ENCODE results near the gene PHF19. TPM values are rescaled to one million over a fixed set of nuclear protein-coding genes. Genes with fewer than 3 reads are reported as not detected.

PHF19 gene
- total and polyA plus RNA-seq, 10 donors: 12.6 to 53.0 (median 36.7) TPM

GRCh38 chr9:120832807-120833206 lies 44.2 kb downstream of the PHF19 start:
- Histone ChIP-seq H3K9me3 (no peaks in the 10 kb centered on the region), H3K4me1 (no peaks in the 10 kb centered on the region), H3K27ac (no peak overlapping the region), H3K4me3 (no peak overlapping the region), H3K27me3 (replicated peaks in 1 of 7) (no peaks in the 10 kb centered on the region), H3K36me3 (peaks cover 10 to 85% (median 55%) of the 10 kb centered on the region in 6 donors)
- DNase-seq: no peak
- TF ChIP-seq POLR2A (IDR thresholded peaks at IDR 0.05) (no peak), POLR2AphosphoS5 (IDR thresholded peaks at IDR 0.05) (no peak)
- TF ChIP-seq, protein P1, sequence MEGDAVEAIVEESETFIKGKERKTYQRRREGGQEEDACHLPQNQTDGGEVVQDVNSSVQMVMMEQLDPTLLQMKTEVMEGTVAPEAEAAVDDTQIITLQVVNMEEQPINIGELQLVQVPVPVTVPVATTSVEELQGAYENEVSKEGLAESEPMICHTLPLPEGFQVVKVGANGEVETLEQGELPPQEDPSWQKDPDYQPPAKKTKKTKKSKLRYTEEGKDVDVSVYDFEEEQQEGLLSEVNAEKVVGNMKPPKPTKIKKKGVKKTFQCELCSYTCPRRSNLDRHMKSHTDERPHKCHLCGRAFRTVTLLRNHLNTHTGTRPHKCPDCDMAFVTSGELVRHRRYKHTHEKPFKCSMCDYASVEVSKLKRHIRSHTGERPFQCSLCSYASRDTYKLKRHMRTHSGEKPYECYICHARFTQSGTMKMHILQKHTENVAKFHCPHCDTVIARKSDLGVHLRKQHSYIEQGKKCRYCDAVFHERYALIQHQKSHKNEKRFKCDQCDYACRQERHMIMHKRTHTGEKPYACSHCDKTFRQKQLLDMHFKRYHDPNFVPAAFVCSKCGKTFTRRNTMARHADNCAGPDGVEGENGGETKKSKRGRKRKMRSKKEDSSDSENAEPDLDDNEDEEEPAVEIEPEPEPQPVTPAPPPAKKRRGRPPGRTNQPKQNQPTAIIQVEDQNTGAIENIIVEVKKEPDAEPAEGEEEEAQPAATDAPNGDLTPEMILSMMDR (IDR thresholded peaks at IDR 0.05 in 8 of 11, conservative IDR thresholded peaks at IDR 0.05 in 3 of 11): no peak
- intact Hi-C loops (cut with DNase I; ENCODE audit: low total_unique reads): no loop called here

DNA sequence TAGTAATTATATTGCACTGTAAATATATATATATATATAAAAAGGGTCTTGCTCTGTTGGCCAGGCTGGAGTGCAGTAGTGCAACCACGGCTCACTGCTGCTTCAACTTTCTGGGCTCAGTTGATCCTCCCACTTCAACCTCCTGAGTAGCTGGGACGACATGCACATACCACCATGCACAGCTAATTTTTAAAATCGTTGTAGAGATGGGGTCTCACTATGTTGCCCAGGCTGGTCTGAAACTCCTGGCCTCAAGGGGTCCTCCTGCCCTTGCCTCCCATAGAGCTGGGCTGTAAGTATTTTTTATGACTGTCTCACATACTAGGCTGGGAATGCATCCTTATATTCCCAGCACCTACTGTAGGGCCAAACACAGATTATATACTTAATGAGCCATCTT lies 46.1 kb downstream of the PHF19 start:
- Histone ChIP-seq H3K4me1 (no peaks in the 10 kb centered on the region), H3K36me3 (peaks cover 10 to 100% (median 70%) of the 10 kb centered on the region in 6 donors)
- intact Hi-C loops (cut with DNase I; ENCODE audit: low total_unique reads): no loop called here

DNA sequence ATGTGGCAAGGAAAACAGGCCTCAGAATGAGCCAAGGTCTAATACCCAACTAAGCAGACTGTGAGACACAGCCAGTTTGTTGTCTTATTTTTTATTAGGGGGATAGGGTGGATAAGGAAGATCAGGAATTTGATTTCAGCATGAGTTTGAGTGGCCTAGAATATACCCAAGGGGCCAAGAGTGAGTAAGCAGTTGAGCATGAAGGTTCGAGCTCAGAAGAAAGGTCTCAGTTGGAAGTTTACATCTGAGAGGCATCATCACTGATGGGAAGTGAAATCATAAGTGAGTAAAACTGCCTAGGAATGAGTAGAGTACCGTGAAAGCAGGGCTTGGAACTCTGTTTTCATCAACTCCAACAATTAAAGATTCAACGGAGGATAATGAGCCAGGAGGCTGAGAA lies 46.8 kb downstream of the PHF19 start:
- WGBS, 5 donors: 88 to 95% (median 91%) methylated on average over 3 of the region's 3 CpGs
- no peak overlapping the region for H3K27ac ChIP-seq
- no peaks in the 10 kb centered on the region for H3K4me1 ChIP-seq

More for the DNA sequence above, 46.1 kb downstream of the PHF19 start:
- Histone ChIP-seq H3K27ac (no peak overlapping the region), H3K9me3 (no peaks in the 10 kb centered on the region), H3K27me3 (replicated peaks in 1 of 7) (no peaks in the 10 kb centered on the region), H3K4me3 (no peak overlapping the region)
- no peak for DNase-seq
- 95 to 97% (median 96%) methylated on average over 3 of the region's 3 CpGs for WGBS, 5 donors
- TF ChIP-seq, protein P1 (IDR thresholded peaks at IDR 0.05 in 8 of 11, conservative IDR thresholded peaks at IDR 0.05 in 3 of 11): no peak
- no peak for TF ChIP-seq POLR2AphosphoS5 (IDR thresholded peaks at IDR 0.05)
- TF ChIP-seq POLR2A (IDR thresholded peaks at IDR 0.05): no peak

DNA sequence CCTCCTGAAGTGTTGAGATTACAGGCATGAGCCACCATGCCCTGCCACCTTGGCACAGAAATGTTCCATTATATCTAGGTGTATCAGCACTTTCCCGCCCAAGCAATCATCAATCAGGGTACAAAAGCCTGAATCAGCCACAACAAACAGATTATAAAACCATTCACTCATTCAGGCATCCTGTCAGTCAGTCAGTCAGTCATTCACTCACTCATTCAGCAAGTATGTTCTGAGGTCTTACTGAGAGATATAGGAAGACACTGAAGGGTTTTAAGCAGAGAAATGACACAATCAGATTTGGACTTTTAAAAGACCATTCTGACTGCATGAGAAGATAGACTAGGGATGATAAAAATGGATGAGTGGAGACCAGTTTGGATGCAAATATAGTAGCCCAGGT lies 47.3 kb downstream of the PHF19 start:
- Histone ChIP-seq H3K27me3 (replicated peaks in 1 of 7) (no peaks in the 10 kb centered on the region), H3K4me1 (no peaks in the 10 kb centered on the region), H3K9me3 (peaks cover 0 to 7% (median 0%) of the 10 kb centered on the region in 8 donors), H3K4me3 (no peak overlapping the region), H3K27ac (no peak overlapping the region), H3K36me3 (peaks cover 10 to 100% (median 72%) of the 10 kb centered on the region in 6 donors)
- intact Hi-C loops (cut with DNase I; ENCODE audit: low total_unique reads): no loop called here
- DNase-seq: no peak
- TF ChIP-seq POLR2A (IDR thresholded peaks at IDR 0.05) (no peak), POLR2AphosphoS5 (IDR thresholded peaks at IDR 0.05) (no peak)
- TF ChIP-seq, protein P1 (IDR thresholded peaks at IDR 0.05 in 8 of 11, conservative IDR thresholded peaks at IDR 0.05 in 3 of 11): no peak
- 82 to 100% (median 94%) methylated on average over 1 of the region's 1 CpG for WGBS, 5 donors

More for the DNA sequence above, 46.8 kb downstream of the PHF19 start:
- H3K4me3 ChIP-seq: no peak overlapping the region
- DNase-seq: no peak
- H3K36me3 ChIP-seq: peaks cover 10 to 100% (median 71%) of the 10 kb centered on the region in 6 donors
- intact Hi-C loops (cut with DNase I; ENCODE audit: low total_unique reads): no loop called here
- TF ChIP-seq POLR2A (IDR thresholded peaks at IDR 0.05) (no peak), POLR2AphosphoS5 (IDR thresholded peaks at IDR 0.05) (no peak)
- TF ChIP-seq, protein P1 (IDR thresholded peaks at IDR 0.05 in 8 of 11, conservative IDR thresholded peaks at IDR 0.05 in 3 of 11): no peak
- H3K27me3 ChIP-seq (replicated peaks in 1 of 7): no peaks in the 10 kb centered on the region
- H3K9me3 ChIP-seq: peaks cover 0 to 7% (median 0%) of the 10 kb centered on the region in 8 donors

All from spleen (tissue), 11 donors.